Muscle layer of colon (tissue), 2 donors: ENCODE data around the gene PRDM2.

Source experiments
- H3K27ac ChIP-seq: one replicate; pipeline ENCODE4 v1.7.0; 2013; ENCODE audit warnings: low read depth, mild to moderate bottlenecking, low read length, moderate library complexity
- H3K27me3 ChIP-seq, 2 donors: one replicate each; pipeline ENCODE4 v1.7.0; 2013; ENCODE audit warnings: low read length in 2 of 2, mild to moderate bottlenecking in 2 of 2; ENCODE audit not compliant: insufficient read depth in 2 of 2, control insufficient read depth in 1 of 2
- H3K36me3 ChIP-seq: one replicate; pipeline ENCODE4 v1.7.0; 2013; ENCODE audit warnings: mild to moderate bottlenecking, low read length; ENCODE audit not compliant: insufficient read depth
- H3K4me1 ChIP-seq: one replicate; pipeline ENCODE4 v1.7.0; 2013; ENCODE audit warnings: mild to moderate bottlenecking, low read length; ENCODE audit not compliant: insufficient read depth
- H3K4me3 ChIP-seq, 2 donors: one replicate each; pipeline ENCODE4 v1.7.0; 2013; ENCODE audit warnings: low read length in 2 of 2, low read depth in 1 of 2, mild to moderate bottlenecking in 1 of 2, moderate library complexity in 1 of 2
- H3K9ac ChIP-seq: one replicate; pipeline ENCODE4 v1.7.0; 2013; ENCODE audit warnings: low read length
- H3K9me3 ChIP-seq: one replicate; pipeline ENCODE4 v1.7.0; 2013; ENCODE audit warnings: mild to moderate bottlenecking, low read length
- donor health status: abdominal sarcoma.
- donor health status: Adenocarcinoma of cecum.

Gene PRDM2

GRCh38 chr1:13700521-13701270 lies 708 bp downstream of the PRDM2 start:
- no peaks in the 10 kb centered on the region for H3K9me3 ChIP-seq
- H3K4me3 ChIP-seq = peak overlapping the region; percentile 48 to 60
- H3K27ac ChIP-seq = peak overlapping the region; percentile 66
- no peaks in the 10 kb centered on the region for H3K27me3 ChIP-seq
- peaks cover 15% of the 10 kb centered on the region for H3K4me1 ChIP-seq
- H3K36me3 ChIP-seq = no peaks in the 10 kb centered on the region
- peak overlapping the region; percentile 59 for H3K9ac ChIP-seq

DNA sequence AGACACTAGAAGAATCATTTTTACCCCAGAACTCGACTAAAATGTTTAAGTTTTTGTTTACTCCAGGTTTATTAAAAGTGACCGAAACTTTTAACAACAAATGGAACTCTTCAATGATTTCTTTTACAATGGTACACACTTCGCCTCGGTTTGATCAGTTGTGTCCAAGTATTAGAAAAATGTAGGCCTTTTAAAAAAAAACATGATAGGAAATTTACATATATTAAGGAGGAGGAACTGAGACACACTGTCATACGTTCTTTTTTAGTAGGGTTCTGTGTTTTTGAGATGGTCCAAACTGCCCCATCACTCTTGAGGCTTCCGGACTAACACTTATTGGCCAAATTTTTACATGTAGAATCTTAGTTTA lies 1.3 kb downstream of the PRDM2 start:
- H3K27ac ChIP-seq = peak overlapping the region; percentile 66
- peak overlapping the region in 1 of 2 donors; percentile 60 for H3K4me3 ChIP-seq
- H3K36me3 ChIP-seq = no peaks in the 10 kb centered on the region
- H3K4me1 ChIP-seq = peaks cover 15% of the 10 kb centered on the region
- no peak overlapping the region for H3K9ac ChIP-seq
- H3K27me3 ChIP-seq = no peaks in the 10 kb centered on the region
- no peaks in the 10 kb centered on the region for H3K9me3 ChIP-seq

GRCh38 chr1:13702425-13703127 lies 2.6 kb downstream of the PRDM2 start:
- Histone ChIP-seq H3K27me3 (no peaks in the 10 kb centered on the region), H3K4me3 (no peak overlapping the region), H3K9ac (no peak overlapping the region), H3K4me1 (peaks cover 15% of the 10 kb centered on the region), H3K27ac (no peak overlapping the region), H3K9me3 (no peaks in the 10 kb centered on the region), H3K36me3 (no peaks in the 10 kb centered on the region)

DNA sequence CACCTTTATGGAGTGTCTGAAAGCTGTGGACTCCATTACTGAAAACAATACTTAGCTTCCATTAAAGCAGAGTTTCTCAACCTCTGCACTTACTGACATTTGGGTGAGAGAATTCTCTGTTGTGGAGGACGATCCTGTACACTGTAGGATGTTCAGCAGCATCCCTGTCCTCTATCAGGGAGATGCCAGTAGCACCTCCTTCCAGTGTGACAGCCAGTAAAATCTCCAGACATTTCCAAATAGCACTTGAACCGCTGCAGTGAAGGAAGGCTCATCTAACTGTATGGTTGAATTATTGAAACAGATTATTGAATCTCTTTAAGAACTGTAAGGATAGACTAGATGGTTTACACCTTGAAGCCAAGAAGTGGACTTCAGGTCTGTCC lies 3.1 kb downstream of the PRDM2 start:
- no peaks in the 10 kb centered on the region for H3K27me3 ChIP-seq
- H3K9ac ChIP-seq = no peak overlapping the region
- H3K9me3 ChIP-seq = no peaks in the 10 kb centered on the region
- no peaks in the 10 kb centered on the region for H3K36me3 ChIP-seq
- no peak overlapping the region for H3K4me3 ChIP-seq
- no peak overlapping the region for H3K27ac ChIP-seq
- peaks cover 15% of the 10 kb centered on the region for H3K4me1 ChIP-seq

DNA sequence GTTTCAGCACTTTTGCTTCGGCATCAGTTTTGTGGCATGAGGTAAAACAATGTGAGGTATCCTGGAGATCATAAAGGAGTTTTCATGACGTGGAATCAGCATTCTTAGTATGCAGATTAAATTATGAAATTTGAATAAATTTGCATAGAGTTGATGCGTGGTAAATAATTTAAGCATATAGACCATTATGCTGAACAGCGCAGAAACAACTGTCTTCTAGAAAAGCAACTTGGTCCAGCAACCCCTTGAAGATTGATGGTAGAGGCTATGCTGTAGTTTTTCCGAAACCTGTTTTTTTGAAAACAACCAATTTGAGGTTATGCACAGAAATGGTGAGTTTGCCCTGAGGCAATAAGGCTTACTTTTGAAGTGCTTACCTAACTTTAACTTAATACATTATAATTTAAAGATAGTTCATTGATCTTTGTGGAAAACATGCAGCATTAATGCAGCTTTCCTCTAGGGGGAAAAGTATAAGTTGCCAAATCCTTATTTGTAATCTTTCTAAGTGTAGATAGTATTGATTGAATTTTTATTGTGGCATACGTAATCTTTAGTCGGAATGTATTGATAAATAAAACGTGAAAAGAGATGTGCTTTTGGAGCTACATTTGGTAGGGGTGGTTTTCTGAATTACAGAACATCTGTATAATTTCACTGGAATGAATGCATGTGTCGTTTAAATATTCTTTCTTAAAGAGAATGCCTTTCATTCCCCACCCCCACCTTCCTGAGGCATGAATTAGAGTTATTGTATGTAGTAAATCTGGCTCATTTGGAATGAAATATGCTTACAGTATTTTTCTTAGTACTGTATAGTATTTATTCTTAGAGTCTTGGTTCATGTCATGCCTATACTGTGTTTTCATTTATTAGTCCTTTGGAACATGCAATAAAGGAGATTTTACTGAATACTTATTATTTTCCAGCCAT lies 3.8 kb downstream of the PRDM2 start:
- H3K9me3 ChIP-seq = no peaks in the 10 kb centered on the region
- peaks cover 15% of the 10 kb centered on the region for H3K4me1 ChIP-seq
- no peaks in the 10 kb centered on the region for H3K27me3 ChIP-seq
- no peak overlapping the region for H3K4me3 ChIP-seq
- no peaks in the 10 kb centered on the region for H3K36me3 ChIP-seq
- no peak overlapping the region for H3K9ac ChIP-seq
- no peak overlapping the region for H3K27ac ChIP-seq

GRCh38 chr1:13706046-13706445 lies 6.1 kb downstream of the PRDM2 start:
- no peaks in the 10 kb centered on the region for H3K27me3 ChIP-seq
- H3K4me3 ChIP-seq = no peak overlapping the region
- H3K9me3 ChIP-seq = no peaks in the 10 kb centered on the region
- H3K9ac ChIP-seq = no peak overlapping the region
- H3K36me3 ChIP-seq = no peaks in the 10 kb centered on the region
- peaks cover 4% of the 10 kb centered on the region for H3K4me1 ChIP-seq
- H3K27ac ChIP-seq = no peak overlapping the region

GRCh38 chr1:13707164-13707563 lies 7.2 kb downstream of the PRDM2 start:
- Histone ChIP-seq H3K9ac (no peak overlapping the region), H3K9me3 (no peaks in the 10 kb centered on the region), H3K36me3 (no peaks in the 10 kb centered on the region), H3K27me3 (no peaks in the 10 kb centered on the region), H3K4me1 (no peaks in the 10 kb centered on the region), H3K27ac (no peak overlapping the region), H3K4me3 (no peak overlapping the region)

GRCh38 chr1:13708380-13708982 lies 8.5 kb downstream of the PRDM2 start:
- Histone ChIP-seq H3K27ac (no peak overlapping the region), H3K27me3 (no peaks in the 10 kb centered on the region), H3K36me3 (no peaks in the 10 kb centered on the region), H3K4me1 (no peaks in the 10 kb centered on the region), H3K9me3 (no peaks in the 10 kb centered on the region), H3K9ac (no peak overlapping the region), H3K4me3 (no peak overlapping the region)

- no peaks in the 10 kb centered on the region for H3K4me1 ChIP-seq
- no peak overlapping the region for H3K9ac ChIP-seq
- H3K9me3 ChIP-seq = no peaks in the 10 kb centered on the region
- no peaks in the 10 kb centered on the region for H3K27me3 ChIP-seq
- no peak overlapping the region for H3K4me3 ChIP-seq
- no peaks in the 10 kb centered on the region for H3K36me3 ChIP-seq
- no peak overlapping the region for H3K27ac ChIP-seq
Measured at GRCh38 chr1:13710086-13710485, 10.1 kb downstream of the PRDM2 start.

DNA sequence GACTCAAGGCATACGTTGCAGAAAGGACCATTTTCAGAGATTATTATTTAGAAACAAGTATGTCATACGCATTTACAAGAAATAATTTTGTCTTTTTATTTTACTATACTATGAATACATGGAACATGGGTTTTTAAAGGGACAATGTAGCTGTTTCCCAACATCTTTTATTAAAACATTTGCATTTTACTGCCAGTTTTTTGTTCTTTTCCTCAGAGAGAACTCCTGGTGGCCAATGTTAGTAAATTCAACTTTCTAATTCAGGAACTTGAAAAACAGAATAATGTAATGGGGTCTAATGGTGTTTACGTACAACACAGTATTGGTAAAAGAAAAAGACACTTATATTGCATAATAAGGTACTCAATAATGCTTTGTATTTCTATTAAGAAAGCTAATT lies 14.9 kb downstream of the PRDM2 start:
- no peak overlapping the region for H3K4me3 ChIP-seq
- H3K4me1 ChIP-seq = no peaks in the 10 kb centered on the region
- H3K36me3 ChIP-seq = no peaks in the 10 kb centered on the region
- no peak overlapping the region for H3K27ac ChIP-seq
- H3K27me3 ChIP-seq = no peaks in the 10 kb centered on the region
- H3K9ac ChIP-seq = no peak overlapping the region
- no peaks in the 10 kb centered on the region for H3K9me3 ChIP-seq
